Mucosa of stomach (tissue), 1 donor: ENCODE data around the gene HHLA2.
"Not testable (repeated sequence)": the region's sequence is repeated elsewhere in the genome, so short reads cannot be mapped to it uniquely, and the experiment has no call there.

ENCODE experiments used
- H3K27me3 ChIP-seq: one replicate; pipeline ENCODE4 v1.7.0; 2013; ENCODE audit warnings: mild to moderate bottlenecking, low read length; ENCODE audit not compliant: control insufficient read depth, insufficient read depth
- H3K36me3 ChIP-seq: one replicate; pipeline ENCODE4 v1.7.0; 2013; ENCODE audit warnings: low read length; ENCODE audit not compliant: control insufficient read depth, insufficient read depth
- H3K4me1 ChIP-seq: one replicate; pipeline ENCODE4 v1.7.0; 2013; ENCODE audit warnings: mild to moderate bottlenecking, low read length; ENCODE audit not compliant: control insufficient read depth, insufficient read depth
- H3K4me3 ChIP-seq: one replicate; pipeline ENCODE4 v1.7.0; 2013; ENCODE audit warnings: low read length
- H3K9ac ChIP-seq: one replicate; pipeline ENCODE4 v1.7.0; 2013; ENCODE audit warnings: mild to moderate bottlenecking, low read length, moderate library complexity
- H3K9me3 ChIP-seq: one replicate; pipeline ENCODE4 v1.7.0; 2013; ENCODE audit warnings: mild to moderate bottlenecking, low read length, moderate library complexity; ENCODE audit not compliant: control insufficient read depth
- donor health status: Pancreatic carcinoma.

Gene HHLA2

DNA sequence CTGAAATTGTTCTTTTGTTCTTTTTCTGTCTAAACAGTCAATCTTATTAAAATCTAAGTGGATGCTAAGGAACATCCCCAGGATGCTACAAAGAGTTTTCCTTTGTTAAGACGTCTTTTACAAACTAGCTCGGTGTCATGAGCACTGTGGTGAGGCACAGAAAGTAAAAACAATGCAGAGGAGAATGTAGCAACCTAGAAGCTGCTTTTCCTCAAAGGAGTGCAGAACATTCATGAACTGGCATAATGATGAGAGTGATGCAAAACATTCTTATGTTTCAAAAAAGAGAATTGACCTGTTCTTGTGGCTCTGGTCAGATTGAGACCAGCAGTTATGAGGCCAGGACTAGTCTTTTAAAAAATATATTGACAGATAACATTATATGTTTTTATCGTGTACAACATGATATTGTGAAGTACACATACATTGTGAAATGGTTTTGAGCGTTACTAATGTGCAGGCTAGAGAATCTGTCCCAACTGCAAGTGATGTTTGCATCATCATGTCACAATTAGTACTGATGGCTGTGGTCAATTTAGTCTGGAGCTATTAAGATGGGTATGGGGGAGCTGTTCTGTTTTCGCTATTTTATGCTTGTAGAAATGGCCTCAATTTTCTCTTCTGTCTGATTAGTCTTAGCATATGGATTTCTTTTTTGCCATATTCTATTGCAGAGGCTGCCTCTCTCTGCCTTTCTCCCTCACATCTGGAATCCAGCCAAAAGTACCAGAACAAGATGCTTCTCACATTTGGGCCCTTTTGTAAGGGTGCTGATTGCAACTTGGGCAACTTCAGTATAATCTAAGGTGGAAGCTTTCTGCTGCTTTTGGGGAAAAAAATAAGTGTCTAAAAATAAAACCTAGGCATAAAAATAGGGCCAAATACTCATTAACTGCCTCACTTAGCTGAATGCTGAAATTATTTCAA, 50.2 kb downstream of the HHLA2 start:
- Histone ChIP-seq H3K4me3 (no peak overlapping the region), H3K9me3 (no peaks in the 10 kb centered on the region), H3K4me1 (peaks cover 9% of the 10 kb centered on the region), H3K27me3 (no peaks in the 10 kb centered on the region), H3K36me3 (no peaks in the 10 kb centered on the region), H3K9ac (no peak overlapping the region)

DNA sequence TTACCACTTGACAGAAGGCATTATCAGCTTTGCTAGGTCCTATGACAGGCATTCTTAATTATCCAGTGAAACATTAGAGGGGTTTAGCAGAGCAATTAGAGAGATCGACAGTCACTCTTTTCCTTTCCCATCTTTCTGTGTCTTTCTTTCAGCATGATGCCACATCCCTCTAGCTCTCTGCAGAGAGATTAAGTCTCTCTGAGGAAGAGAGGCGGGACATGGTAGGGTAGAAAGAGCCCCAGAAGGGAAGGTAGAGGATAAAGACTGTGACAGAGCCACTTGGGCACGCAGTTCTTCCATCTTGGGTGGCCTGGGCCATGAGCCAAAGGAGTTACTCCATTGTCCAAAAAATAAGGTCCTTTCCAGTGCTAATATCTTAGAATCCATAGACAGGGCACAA, 55.8 kb downstream of the HHLA2 start:
- Histone ChIP-seq H3K9ac (no peak overlapping the region), H3K9me3 (no peaks in the 10 kb centered on the region), H3K4me3 (no peak overlapping the region), H3K4me1 (no peaks in the 10 kb centered on the region), H3K27me3 (no peaks in the 10 kb centered on the region), H3K36me3 (no peaks in the 10 kb centered on the region)

DNA sequence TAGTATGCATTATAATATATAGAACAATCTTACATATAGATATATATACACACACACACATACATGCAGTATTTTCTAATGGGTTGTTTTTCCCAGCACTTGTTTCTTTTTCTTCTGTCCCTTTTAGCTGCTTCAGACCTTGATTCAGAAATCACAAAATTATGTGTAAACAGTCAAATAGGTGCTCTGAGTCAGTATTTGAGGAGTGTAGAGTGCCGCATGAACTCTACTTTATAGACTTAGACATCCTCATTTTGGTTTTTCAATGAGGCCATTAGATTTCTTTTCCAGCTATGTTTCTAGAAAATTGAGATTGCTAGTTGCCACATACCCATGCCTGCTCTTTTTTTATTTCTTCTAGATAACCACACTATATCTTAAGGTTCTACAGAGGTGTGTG, 58.2 kb downstream of the HHLA2 start:
- no peak overlapping the region for H3K9ac ChIP-seq
- H3K4me1 ChIP-seq = no peaks in the 10 kb centered on the region
- H3K9me3 ChIP-seq = no peaks in the 10 kb centered on the region
- no peaks in the 10 kb centered on the region for H3K36me3 ChIP-seq
- no peaks in the 10 kb centered on the region for H3K27me3 ChIP-seq
- no peak overlapping the region for H3K4me3 ChIP-seq

DNA sequence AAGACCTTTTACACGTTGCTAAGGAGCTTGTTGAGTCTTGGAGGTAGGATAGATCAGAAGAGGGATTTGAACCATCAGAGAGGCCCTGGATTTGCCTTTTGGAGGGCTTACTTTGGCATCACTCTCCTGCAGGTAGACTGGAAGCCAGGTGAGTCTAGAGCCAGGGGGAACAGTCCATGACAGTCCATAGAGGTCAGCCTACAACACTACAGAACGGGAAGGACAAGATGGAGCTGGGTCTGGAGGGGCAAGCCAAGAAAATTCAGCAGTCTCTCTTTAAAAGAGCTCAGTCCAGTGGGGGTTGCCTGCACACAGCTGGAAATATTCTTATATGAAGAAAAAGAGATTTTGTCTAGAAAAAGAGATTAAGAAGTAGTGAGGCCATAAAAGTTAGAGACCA, 60.7 kb downstream of the HHLA2 start:
- H3K4me1 ChIP-seq = no peaks in the 10 kb centered on the region
- H3K36me3 ChIP-seq = no peaks in the 10 kb centered on the region
- H3K4me3 ChIP-seq = no peak overlapping the region
- no peak overlapping the region for H3K9ac ChIP-seq
- H3K9me3 ChIP-seq = no peaks in the 10 kb centered on the region
- no peaks in the 10 kb centered on the region for H3K27me3 ChIP-seq

DNA sequence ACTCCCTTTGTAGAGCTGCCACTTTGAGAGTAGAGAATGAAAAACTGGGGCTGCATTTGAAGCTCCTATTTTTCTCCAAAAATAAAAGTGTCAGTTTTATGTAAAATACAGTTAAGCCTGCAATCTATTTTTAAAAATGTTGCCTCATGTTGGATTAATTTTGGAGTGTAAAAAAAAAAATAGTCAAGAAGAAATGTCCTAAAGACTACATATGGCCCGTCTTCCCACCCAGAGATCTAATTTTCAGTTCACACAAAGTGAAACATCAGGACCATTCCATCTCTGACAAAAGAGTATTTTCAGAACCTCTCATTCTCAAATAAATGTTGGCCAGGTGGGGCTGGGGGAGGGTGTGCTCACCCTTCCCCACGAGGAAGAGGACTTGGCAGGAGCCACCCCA, 62.7 kb downstream of the HHLA2 start:
- H3K27me3 ChIP-seq = no peaks in the 10 kb centered on the region
- H3K4me1 ChIP-seq = no peaks in the 10 kb centered on the region
- H3K9ac ChIP-seq = no peak overlapping the region
- no peaks in the 10 kb centered on the region for H3K36me3 ChIP-seq
- H3K9me3 ChIP-seq = no peaks in the 10 kb centered on the region
- H3K4me3 ChIP-seq = no peak overlapping the region

DNA sequence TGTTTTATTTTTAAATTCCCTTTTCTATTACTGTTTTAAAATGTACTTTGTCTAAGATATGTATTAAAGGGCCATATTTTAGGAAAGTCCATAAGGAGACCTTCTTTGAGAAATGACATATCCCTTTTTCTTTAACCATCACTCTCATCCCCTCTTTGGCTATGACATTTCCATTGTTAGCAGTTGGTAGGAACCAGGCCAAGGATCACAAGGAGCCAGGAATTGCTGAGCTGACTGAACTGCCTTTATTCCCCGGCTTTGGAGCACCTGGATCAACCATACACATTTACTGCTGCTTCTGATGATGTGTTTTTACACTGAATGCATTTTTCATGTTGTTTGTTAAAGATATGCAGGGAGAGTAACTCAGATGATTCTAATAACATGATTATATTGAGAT, 79.7 kb downstream of the HHLA2 start:
- no peak overlapping the region for H3K9ac ChIP-seq
- no peaks in the 10 kb centered on the region for H3K36me3 ChIP-seq
- no peak overlapping the region for H3K4me3 ChIP-seq
- H3K4me1 ChIP-seq = no peaks in the 10 kb centered on the region
- no peaks in the 10 kb centered on the region for H3K9me3 ChIP-seq
- no peaks in the 10 kb centered on the region for H3K27me3 ChIP-seq

DNA sequence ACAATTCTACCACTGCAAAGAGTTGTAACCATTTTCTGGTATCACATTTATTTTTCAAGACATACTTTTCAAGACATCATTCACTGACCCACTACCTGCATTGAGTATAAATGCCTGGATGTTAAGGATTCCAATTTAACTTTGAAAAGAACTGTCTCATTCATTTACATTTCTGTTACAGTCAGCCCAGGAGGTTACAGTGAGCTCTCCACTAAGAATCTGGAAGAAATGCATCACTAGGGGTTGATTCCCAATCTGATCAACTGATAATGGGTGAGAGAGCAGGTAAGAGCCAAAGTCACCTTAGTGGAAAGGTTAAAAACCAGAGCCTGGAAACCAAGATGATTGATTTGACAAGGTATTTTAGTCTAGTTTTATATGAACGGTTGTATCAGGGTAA, 81.0 kb downstream of the HHLA2 start:
- Histone ChIP-seq H3K27me3 (no peaks in the 10 kb centered on the region), H3K9me3 (no peaks in the 10 kb centered on the region), H3K4me3 (no peak overlapping the region), H3K9ac (no peak overlapping the region), H3K4me1 (no peaks in the 10 kb centered on the region), H3K36me3 (no peaks in the 10 kb centered on the region)

DNA sequence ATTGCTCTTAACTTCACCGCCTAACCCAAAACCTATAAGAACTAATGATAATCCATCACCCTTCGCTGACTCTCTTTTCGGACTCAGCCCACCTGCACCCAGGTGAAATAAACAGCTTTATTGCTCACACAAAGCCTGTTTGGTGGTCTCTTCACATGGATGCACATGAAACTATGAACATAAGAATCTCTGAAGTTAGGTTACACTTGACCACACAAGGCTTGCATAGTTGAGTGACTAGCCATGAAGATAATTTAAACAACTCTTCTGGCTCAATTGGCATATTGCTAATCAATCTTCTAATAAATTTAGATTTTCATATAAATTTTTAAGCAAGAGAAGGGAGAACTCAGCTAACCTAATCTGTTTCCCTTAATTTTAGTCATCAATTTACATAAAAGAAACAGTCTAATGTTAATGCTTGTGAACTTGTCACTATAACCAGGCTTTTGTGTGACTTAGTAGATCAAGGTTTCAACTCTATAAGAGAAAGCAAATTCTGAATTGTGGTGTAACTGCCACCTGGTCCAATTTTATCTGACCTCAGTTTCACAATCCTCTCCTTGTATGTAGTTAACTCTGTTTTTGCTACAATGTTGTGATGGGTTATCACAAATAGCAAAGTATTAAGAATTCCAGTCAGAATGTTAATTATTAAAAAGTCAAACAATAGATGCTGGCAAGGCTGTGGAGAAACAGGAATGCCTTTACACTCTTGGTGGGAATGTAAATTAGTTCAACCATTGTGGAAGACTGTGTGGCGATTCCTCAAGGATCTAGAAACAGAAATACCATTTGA, 82.0 kb downstream of the HHLA2 start:
- H3K27me3 ChIP-seq = no peaks in the 10 kb centered on the region
- no peak overlapping the region for H3K4me3 ChIP-seq
- H3K9me3 ChIP-seq = no peaks in the 10 kb centered on the region
- H3K36me3 ChIP-seq = no peaks in the 10 kb centered on the region
- no peaks in the 10 kb centered on the region for H3K4me1 ChIP-seq
- no peak overlapping the region for H3K9ac ChIP-seq

DNA sequence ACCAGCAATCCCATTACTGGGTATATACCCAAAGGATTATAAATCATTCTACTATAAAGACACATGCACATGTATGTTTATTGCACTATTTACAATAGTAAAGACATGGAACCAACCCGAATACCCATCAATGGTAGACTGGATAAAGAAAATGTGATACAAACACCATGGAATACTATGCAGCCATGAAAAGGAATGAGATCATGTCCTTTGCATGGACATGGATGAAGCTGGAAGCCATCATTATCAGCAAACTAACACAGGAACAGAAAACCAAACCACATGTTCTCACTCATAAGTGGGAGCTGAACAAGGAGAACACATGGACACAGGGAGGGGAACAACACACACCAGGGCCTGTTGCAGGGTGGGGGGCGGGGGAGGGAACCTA, 82.6 kb downstream of the HHLA2 start:
- H3K4me3 ChIP-seq, H3K27me3 ChIP-seq, H3K4me1 ChIP-seq, H3K9ac ChIP-seq, H3K9me3 ChIP-seq, H3K36me3 ChIP-seq: not testable (repeated sequence)

DNA sequence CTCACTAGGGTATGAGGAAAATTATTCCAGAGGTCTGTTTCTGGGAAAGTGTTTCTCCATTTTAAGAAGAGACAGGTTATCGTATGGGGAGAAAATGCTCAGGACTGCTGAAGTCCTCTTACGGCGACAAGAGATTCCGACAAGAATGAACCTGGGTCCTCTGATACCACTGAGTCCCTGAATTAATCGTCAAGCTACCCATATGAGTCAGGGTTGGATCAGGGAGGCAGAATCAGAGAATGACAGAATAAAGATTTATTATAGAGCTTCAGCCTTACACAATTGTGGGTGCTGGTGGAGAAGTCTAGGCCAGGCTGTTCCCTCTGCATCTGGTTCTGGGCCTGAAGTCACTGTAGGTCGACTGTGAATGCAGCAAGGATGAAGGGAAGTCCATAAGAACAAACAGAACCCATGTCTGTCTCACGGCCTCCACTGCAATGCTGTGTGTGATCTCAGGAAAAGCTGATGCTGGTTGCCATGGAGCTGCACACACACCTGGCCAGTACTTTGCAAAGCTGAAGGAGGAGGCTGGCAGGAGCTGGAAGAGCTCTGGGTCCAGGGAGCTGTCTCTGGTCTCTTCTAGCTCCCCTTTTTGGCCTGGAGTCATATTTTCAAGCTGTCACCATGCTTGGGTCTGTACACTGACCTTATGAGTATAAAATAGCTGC, 83.9 kb downstream of the HHLA2 start:
- Histone ChIP-seq H3K9me3 (no peaks in the 10 kb centered on the region), H3K9ac (no peak overlapping the region), H3K36me3 (no peaks in the 10 kb centered on the region), H3K27me3 (no peaks in the 10 kb centered on the region), H3K4me1 (no peaks in the 10 kb centered on the region), H3K4me3 (no peak overlapping the region)

DNA sequence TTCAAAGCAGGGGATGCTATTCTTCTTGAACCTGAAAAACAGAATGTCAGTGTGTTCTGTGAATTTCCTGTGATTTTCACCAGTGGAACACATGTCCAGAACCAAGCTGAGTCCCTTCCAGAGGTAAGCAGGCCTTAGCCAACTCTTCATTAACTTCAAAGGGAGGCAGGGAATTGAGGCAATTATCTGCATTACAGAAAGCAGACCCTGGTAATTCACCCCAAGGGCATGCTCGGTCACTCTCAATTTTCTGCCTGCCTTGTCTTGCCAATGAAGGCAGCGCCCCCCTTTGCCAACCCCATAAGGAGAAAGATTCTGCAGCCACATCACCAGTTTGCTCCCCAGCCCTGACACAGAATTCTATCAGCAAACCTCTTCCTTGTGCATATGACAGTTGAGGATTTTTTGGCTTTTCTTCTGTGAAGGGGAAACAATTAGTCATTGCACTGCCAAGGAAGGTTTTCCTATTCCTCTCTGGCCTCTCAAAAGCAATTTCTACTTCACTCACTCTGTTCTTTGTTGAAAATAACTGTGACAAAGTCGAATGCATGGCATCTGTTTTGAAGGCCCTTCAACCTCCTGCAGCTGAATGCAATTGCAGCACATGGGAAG, 85.3 kb downstream of the HHLA2 start:
- Histone ChIP-seq H3K9ac (no peak overlapping the region), H3K27me3 (no peaks in the 10 kb centered on the region), H3K36me3 (no peaks in the 10 kb centered on the region), H3K4me1 (no peaks in the 10 kb centered on the region), H3K4me3 (no peak overlapping the region), H3K9me3 (no peaks in the 10 kb centered on the region)

DNA sequence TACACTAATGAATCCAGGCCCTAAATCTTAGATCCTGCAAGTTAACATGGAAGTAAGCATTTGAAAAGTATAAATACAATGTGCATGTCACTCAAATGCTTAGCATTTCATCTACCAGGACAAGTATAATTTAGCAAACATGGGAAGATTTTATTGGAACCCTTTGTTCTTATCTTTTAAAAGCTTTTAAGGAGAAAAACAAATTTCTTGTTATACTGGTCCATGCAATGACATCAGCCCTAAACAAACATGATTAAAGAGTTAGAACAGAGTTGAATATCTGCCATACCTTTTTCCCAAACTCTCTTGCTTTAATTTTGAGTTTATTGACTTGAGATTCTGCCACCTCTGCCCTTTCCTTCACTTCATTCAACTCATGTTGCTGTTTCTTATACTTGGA, 87.0 kb downstream of the HHLA2 start:
- no peaks in the 10 kb centered on the region for H3K9me3 ChIP-seq
- no peaks in the 10 kb centered on the region for H3K27me3 ChIP-seq
- no peaks in the 10 kb centered on the region for H3K36me3 ChIP-seq
- no peak overlapping the region for H3K4me3 ChIP-seq
- H3K4me1 ChIP-seq = no peaks in the 10 kb centered on the region
- no peak overlapping the region for H3K9ac ChIP-seq
